Renal pelvis (tissue), 4 donors: Measurements from ENCODE around the gene ZNF503. TPM values are rescaled to one million over a fixed set of nuclear protein-coding genes. Genes with fewer than 3 reads are reported as not detected.

Experiments
- DNase-seq: peaks from one replicate; pipeline ENCODE4 v3.0.0-alpha.2; 2013
- polyA plus RNA-seq, 3 donors: library from polyadenylated mRNA; unstranded; fragments of 120-200 nt; gene quantifications; one replicate each; pipeline ENCODE4 v1.2.1, GENCODE V29; 2013; ENCODE audit not compliant: insufficient read length in 3 of 3

ZNF503 gene
- polyA plus RNA-seq, 3 donors = 66.8 to 93.0 (median 75.9) TPM

- DNase-seq = no peak
These were observed 33.7 kb upstream of the ZNF503 start for GRCh38 chr10:75435291-75435690.

DNA sequence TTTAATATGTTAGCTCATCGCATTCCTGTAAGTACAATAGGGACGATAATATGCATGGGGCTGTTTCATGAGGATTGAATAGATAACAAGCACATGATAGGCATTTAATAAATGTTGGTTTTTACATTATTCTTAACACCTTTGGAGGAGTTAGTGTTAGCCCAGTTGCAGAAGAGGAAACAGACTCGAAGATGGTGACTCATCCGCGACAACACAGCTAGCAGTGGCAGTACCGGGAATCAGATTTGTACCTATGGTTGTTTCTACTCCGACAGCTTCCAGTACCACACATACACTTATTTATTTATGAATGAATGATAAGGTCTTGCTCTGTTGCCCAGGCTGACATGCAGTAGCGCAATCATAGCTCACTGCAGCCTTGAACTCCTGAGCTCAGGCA lies 32.7 kb upstream of the ZNF503 start:
- no peak for DNase-seq

GRCh38 chr10:75433216-75433615 lies 31.7 kb upstream of the ZNF503 start:
- no peak for DNase-seq

GRCh38 chr10:75432763-75433162 lies 31.2 kb upstream of the ZNF503 start:
- no peak for DNase-seq

GRCh38 chr10:75432176-75432575 lies 30.6 kb upstream of the ZNF503 start:
- DNase-seq = no peak

GRCh38 chr10:75431180-75432111 lies 29.9 kb upstream of the ZNF503 start, which contains the start of gene LRMDA:
Gene LRMDA, plus strand, starts transcription at chr10:75431624.
- DNase-seq = no peak

DNA sequence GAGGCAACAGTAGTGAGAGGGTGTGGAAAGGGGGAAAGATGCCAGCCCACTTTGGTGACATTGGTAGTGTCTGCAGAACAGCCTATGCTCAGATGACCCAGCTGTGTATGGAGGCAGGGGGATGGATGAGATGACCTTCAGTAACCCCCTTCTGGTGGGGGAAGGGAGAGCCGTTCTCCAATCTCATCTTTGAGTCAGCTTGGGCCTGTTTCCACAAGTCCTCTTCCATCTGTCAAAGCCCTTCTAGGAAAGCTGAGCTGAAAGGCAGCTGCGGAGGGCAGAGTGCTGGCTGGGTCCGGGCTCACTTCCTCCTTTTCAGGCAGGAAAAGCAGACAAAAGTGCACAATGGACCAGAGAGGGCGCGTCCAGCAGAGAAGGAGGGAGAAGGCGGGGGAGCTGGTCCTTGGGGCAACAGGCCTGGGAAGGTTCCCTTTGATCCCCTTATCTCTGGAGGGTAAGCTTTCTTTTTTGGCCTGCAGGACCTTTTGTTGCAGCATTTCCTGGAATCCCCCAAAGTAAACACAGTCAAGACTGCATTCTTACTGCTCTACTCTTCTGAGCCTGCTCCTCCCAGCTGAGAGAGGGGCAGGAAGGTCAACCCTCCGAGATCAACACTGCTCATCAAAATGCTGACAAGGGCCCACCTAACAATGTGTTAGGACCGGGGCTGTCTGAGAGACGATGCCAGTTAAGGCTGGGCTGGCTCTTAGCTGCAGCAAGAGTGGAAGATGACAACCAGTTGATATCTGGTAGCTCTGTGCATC lies 28.6 kb upstream of the ZNF503 start:
- no peak for DNase-seq

DNA sequence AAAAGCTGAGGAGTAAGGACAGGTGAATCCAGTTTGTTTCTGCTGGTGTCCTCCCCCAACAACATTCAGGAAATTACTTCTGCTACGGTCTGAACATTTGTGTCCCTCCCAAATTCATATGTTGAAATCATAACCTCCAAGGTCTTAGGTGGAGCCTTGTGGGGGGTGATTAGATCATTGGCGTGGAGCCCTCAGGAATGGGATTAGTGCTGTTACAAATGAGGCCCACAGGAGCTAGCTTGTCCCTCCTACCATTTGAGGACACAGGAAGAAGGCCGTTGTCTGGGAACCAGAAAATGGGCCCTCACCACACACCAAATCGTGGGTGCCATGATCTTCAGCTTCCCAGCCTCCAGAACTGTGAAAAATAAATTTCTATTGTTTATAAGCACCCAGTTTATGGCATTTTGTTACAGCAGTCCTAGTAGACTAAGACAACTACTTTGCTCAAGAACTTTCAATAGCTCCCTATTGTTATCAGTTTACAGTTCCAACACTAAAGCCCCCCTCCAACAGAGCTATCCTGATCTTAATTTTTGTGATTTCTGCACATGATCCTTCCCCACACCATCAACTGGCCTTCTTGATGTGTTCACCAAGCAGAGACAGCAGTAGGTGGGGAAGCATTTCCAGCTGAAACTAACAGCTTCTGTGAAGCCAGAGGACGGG lies 27.7 kb upstream of the ZNF503 start:
- DNase-seq = no peak

DNA sequence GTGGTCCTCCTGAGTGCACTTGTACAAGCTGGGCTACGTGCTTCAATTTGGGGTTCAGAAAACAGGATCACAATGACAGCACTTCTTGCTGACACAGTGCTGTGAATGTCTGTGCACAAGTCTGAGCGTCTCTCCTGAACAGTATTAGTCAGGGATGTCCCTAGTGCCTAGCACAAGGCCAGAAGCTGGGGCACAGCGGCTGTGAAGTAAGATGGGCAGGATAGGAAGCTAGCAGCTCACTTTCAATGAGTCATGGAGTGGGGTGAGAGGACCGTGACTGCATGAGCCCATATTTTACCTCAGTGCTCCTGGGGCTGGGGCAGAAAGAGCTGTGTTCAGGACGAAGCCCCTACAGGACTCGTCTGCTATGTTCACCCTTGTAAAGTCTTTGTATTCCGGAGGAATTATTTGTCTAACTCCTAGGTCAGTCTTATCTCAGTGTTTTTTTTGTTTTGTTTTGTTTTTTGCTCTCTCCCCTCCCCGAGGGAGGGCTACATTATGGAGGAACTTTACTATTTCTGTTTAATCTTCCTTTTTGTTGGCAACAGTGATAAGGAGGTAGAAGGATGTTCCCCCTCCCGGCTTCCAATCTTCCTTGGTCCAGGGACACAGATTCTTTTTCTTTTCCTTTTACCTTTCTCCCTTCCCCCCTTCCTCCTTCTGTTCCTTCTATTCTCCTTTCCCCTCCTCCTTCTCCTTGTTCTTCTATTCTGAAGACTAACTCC lies 27.0 kb upstream of the ZNF503 start:
- no peak for DNase-seq

GRCh38 chr10:75427951-75428350 lies 26.4 kb upstream of the ZNF503 start:
- no peak for DNase-seq

- DNase-seq = no peak
These were observed 25.3 kb upstream of the ZNF503 start for GRCh38 chr10:75426880-75427279.

DNA sequence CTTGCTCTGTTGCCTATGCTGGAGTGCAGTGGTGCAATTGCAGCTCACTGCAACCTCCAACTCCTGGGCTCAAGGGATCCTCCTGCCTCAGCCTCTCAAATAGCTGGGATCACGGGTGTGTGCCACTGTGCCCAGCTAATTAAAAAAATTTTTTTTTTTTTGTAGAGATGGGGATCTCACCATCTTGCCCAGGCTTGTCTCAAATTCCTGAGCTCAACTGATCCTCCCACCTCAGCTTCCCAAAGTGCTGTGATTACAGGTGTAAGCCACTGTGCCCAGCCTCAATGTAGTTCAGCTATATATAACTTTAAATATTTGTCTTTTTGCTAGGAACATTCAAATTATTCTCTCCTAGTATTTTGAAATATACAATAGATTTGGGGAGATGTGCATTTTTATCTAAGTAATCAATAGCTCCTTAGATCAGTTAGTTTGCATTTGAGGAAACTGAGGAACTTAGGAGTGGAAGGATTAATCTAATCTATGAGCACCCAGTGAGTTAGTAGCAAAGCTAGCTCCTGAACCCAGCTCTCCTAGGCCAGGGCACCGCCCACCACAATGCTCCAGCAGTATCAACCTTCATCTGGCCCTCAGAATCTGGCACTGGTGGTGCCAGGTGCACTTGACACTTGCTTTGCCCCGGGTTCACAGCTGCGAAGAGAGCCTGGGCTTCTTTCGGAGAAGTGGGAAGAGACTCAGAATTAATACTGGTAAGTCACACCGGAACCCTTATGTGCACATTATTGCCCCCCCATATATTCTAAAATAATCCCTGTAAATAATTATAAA lies 23.9 kb upstream of the ZNF503 start:
- no peak for DNase-seq

DNA sequence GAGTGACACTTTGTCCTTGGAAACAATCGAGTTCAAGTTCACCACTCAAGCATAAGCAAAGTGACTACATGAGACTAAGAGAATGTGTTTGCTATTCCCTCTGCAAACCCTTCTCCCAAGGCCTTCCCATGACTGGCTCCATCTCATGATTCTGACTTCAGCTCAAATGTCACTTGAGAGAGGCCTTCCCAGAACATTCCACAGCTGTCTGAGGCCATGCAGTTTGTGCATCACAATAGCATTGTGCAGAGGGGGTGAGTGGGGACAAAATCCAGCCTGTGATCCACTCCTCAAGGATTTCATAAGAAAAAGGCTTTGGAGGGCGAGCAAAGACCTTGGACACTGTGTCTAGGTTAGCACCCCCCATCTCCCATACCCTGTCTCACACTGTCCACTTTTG lies 23.0 kb upstream of the ZNF503 start:
- no peak for DNase-seq

DNA sequence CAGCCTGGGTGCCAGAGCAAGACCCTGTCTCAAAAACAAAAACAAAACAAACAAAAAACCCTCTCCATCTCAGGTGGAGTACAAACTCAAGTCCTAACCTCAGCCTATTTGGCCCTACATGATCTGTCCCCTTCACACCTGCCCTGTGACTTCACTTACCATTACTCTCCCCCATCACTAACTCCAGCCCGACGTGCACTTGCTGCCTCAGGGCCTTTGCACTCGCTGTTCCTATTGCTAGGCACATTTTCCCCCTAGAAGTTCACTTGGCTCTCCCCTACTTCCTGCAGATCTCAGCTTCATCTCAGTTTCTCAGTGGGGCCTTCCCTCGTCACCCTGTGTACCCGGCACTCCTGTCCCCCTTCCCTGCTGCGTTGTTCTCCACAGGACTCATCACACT lies 21.3 kb upstream of the ZNF503 start:
- DNase-seq = no peak

DNA sequence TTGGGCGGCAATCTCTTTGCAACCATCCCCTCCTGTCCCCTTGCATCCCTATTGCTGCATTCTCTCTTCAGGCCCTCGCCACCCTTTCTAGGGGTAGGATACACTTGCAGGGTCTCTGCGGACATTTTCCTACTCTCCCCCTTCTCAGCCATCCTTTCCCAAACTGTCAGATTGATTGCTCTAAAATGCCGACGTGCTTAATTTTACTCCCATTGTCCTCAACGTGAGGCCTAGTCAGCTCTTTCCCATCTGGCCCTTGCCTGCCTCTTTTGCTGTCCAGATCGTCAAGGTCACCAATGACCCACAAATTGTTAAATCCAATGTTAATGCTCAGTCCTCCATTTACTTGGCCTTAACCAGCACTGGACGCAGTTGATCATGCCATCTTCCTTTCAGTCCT lies 17.1 kb upstream of the ZNF503 start:
- no peak for DNase-seq

GRCh38 chr10:75418293-75418692 lies 16.7 kb upstream of the ZNF503 start:
- DNase-seq = no peak

DNA sequence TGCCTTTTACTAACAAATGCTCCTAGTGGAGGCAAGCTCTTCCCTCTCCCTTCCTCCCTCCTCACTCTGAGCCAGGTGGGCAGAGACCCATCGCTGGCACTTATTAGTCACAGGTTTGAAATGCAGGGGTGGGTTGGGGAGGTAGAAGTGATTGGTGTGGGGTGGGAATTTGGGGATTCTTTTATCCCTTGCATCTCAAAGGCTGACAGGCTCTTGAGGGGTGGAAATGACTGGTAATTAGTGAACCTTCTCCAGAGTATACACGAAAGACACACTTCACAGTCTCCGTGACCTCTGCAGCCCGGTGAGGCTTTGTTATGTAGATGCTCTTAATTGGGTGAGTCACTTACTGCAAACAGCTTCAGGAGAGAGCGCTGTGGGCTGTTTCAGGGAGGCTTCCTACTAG lies 16.0 kb upstream of the ZNF503 start:
- DNase-seq = no peak

DNA sequence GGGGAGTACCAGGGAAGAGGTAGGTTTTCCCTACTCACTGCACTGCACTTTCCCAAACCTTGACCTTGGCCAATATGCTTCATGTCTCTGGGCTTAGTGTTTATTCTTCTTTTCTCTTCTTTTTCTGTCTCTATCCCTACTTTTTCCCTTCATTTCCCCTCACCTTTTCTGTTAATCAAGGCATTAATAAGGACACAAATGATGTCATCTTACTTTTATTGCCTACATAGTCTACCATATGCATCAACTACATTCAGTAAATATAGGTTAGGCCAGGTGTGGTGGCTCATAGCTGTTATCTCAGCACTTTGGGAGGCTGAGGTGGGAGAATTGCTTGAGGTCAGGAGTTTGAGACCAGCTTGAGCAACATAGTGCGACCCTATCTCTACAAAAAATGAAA lies 13.0 kb upstream of the ZNF503 start:
- DNase-seq = no peak

- DNase-seq = no peak
These were observed 8.8 kb upstream of the ZNF503 start for GRCh38 chr10:75410132-75411005.
